Activated CD8-positive, alpha-beta memory T cell treated with anti-CD3 and anti-CD28 coated beads for 1 hour (primary cell): ENCODE data around the gene EIF3I.
"Not testable (repeated sequence)": the region's sequence is repeated elsewhere in the genome, so short reads cannot be mapped to it uniquely, and the experiment has no call there.

Source experiments
- DNase-seq, 2 donors: peaks; one replicate each; pipeline ENCODE4 v3.0.0-alpha.2; 2020; ENCODE audit warnings: low read depth in 1 of 2; ENCODE audit errors: extremely low read depth in 1 of 2

Gene EIF3I

DNA sequence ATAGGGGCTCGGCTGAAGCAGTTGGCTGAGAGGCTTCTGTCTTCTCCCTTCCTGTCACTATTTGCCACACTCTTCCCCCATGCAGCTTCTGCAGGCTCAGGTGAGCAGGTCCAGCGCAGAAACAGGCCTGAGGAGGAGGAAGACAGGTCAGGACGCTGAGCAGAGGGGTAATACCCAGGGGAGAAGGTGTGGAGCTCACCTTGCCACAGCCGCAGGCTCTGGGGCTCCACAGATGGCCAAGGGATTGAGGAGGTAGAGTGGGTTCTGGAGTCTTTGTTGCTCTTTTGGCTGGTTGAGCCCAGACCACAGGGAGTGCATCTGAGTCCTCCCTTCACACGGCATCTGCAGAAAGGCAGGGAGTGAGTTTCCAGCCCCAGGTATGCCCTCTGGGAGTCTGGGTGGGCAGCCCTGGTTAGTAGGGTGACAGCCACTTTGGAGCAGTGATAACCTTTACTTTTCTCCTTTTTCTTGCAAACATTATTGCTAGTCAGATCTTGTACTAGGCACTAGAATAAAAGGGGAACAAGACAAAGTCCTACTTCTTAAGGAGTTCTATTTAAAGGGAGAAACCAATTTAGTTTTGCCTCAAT, 9.7 kb downstream of the EIF3I start:
- no peak for DNase-seq

DNA sequence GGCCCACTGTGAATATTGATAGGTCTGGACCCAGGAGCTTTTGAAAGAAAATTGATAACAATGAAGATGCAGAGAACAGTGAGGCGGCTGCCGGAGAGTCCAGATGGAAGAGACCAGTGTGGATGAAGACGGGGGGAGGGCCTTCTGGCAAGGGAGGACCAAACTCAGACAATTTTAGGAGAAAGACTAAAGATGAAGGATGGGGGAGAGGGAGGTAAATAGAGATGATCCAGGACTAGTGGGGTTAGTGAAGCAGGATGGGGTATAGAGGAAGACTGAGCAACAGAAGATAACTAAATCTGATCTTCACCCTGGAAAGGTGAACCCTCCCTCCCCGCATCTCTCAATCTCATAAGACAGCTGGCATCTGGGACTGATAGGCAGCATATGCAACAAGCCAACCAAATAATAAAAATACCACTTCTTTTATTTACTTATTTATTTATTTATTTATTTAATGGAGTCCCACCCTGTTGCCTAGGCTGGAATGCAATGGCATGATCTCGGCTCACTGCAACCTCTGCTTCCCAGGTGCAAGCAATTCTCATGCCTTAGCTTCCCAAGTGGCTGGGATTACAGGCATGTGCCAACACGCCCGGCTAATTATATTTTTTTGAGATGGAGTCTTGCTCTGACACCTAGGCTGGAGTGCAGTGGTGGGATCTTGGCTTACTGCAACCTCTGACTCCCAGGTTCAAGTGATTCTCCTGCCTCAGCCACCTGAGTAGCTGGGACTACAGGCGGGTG, 10.5 kb downstream of the EIF3I start:
- no peak for DNase-seq

DNA sequence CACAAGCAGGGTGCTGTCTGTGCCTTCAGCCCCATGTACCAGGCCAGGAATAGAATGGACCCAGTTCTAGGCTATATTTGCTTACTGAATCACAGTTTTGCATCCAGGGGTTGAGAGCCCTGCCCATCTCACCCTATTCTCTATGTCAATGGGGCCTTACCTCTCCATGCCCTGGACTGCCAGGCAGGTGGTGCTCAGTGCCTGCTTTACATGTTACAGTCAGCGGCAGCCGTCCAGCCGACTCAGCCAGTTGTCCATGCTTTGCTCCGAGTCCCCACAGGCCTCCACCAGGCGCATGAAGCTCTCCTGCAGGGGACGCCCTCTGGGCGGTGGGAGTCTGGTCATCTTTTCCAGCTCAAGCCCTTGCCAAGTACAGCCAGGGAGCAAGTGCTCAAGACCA, 12.6 kb downstream of the EIF3I start:
- no peak for DNase-seq

DNA sequence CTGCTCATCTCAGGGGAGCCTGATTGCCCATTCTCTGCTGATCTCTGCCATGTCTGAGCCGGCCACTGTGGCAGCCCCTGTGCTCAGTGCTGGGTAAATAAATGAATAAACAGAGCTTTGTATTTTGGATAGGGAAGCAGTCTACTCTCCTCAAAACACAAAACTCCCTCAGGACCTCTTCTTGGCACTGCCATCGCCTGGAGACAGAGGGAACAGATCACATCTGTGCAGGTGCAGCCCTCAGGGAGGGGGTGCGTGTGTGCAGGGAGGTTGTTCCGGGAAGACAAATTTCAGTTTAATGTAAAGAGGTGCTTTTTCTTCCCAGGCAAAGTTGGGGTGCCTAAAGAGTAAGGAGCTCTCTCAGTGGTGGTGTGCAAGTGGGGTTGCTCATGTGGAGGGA, 17.1 kb downstream of the EIF3I start:
- DNase-seq, result no peak

DNA sequence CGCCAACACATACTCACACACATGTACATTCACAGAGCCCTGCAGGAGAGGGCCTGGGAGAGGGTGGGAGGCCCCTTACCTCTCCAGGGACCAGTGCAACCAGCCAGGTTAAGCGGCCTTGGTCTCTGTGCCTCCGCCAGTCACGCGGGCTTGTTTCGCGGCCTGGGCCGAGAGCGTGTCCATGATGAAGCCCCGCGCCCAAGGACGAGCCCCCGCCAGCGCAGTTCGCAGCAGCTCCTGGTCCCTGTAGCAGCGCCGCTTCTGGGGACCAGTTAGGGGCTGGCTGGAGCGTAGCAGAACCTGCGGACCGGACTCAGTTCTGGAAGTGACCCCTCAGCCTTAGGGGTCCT, 17.6 kb downstream of the EIF3I start:
- no peak for DNase-seq

DNA sequence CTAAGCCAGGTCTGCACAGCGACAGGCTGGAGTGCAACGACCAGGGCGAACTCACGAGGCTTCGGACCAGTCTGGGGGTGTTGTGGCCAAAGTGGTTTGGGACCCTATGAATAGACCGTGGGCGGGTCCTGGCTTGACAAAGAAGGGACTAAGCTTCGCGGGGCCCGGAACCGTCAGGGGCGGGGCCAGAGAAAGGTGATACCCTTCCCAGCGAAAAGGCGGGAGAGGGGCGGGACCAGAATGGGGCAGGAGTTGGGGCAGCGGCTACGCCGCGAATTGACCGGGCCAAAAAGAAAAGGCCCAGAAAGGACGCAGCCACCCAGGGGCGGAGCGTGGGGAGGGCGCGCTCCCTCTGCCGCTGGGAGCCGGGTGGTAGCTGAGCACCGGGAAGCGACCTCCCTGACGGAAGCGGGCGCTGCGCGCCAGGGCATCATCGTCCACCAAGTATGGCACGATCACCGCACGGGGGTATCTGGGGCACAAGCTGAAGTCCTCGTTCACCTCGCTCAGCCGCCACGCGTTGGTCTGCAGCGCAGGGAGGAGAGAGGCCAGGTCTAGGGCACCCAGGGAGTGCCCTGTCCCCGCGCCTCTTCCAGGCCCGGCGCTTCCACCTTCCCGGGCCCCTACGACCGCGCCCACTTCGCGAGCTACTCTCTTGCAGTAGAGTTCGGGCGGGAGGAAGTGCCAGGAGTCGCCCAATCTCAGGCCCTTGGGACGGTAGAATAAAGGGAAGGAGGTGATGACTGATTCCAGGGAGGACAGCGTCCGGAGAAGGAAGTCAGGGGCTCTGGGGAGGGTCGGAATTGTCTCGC, 18.1 kb downstream of the EIF3I start:
- DNase-seq, result peak in 1 of 2 donors; percentile 48

DNA sequence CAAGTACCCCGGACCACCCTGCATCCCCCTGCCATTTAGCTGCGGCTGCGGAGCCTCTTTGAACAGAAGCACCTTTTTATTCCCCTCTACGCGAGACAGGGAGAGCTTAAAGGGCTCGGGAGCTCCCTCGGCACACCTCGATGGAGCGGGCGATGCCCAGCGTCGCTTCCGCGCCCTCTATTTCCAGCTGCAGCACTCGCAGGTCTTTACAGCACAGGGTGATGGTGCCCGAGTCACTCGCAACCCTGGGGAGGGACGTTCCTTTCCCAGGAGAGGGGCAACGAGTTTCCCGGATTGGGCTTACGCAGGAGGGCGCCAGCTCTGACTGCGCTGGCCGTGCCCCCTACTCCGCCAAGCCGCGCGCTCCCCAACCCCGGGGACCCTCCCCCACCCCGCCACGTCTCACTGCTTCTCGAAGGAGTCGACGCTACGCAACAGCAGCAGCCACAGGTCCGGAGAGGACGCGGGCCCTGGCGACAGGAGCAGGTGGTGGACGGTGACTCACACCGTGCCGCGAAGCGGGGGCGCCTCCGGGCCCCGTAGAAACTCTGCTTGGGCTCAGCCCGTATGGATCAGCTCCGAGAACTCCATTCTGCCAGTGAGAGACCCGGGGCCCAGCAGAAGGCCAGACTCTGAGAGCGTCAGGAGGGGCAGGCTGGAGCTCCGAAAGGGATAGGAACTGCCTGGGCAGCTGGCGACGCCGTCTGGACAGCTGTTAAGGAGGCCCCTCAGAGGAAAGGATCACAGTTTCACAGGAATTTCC, 19.0 kb downstream of the EIF3I start:
- DNase-seq, result no peak

DNA sequence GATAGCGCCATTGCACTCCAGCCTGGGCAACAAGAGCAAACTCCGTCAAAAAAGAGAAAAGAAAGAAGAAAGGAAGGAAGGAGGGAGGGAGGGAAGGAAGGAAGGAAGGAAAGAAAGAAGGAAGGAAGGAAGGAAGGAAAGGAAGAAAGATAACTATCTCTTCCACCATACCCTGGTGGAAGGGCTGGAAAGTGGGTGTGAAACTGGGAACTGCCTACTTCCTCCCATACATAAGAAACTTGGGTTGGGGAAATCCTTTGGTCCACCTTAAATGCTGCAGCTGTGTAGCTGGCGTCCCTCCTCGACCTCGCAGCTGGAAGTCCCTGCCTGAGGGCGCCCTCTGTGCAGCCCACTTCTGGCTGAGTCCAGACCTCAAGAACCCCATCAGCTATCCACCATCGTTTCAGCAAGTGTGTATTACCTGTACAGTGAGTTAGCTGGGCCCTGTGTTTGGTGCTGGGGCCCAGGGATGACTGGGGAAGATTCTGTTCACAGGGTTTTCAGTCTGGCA, 20.2 kb downstream of the EIF3I start:
- DNase-seq, result no peak

DNA sequence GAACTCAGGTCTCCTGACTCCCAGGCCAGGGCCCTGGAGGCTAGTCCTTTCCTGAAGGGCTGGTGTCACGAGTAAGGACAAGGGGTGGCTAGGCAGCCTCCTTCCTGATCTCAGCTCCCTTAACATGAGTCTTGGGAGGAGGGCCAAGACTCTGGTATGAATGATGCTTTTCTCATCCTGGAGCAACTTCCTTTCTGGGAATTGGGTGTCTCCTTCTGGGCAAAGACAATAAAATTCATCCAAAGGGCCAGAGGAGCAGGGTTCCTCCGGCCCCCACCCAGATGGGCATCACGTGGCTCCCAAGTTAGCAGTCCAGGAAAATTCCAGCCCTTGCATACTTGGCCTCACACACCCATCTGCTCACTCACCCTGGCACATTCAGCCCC, 24.7 kb downstream of the EIF3I start, which contains the start of gene FAM167B:
Gene FAM167B, plus strand, starts transcription at position 335 of the 386 bp plus-strand sequence. CDS start 200 bp downstream, outside the sequence.
- no peak for DNase-seq

DNA sequence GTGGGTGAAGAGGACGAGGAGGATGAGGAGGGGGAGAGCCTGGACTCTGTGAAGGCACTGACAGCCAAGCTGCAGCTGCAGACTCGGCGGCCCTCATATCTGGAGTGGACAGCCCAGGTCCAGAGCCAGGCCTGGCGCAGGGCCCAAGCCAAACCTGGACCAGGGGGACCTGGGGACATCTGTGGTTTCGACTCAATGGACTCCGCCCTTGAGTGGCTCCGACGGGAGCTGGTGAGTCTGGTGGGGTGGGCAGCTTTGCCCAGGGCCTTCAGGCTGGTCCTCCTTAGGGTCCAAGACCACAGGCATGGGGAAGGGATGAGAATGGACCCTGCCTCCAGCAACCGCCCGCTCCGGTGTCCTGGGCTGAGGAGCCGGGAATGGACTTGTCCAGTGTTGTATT, 25.2 kb downstream of the EIF3I start:
- no peak for DNase-seq

DNA sequence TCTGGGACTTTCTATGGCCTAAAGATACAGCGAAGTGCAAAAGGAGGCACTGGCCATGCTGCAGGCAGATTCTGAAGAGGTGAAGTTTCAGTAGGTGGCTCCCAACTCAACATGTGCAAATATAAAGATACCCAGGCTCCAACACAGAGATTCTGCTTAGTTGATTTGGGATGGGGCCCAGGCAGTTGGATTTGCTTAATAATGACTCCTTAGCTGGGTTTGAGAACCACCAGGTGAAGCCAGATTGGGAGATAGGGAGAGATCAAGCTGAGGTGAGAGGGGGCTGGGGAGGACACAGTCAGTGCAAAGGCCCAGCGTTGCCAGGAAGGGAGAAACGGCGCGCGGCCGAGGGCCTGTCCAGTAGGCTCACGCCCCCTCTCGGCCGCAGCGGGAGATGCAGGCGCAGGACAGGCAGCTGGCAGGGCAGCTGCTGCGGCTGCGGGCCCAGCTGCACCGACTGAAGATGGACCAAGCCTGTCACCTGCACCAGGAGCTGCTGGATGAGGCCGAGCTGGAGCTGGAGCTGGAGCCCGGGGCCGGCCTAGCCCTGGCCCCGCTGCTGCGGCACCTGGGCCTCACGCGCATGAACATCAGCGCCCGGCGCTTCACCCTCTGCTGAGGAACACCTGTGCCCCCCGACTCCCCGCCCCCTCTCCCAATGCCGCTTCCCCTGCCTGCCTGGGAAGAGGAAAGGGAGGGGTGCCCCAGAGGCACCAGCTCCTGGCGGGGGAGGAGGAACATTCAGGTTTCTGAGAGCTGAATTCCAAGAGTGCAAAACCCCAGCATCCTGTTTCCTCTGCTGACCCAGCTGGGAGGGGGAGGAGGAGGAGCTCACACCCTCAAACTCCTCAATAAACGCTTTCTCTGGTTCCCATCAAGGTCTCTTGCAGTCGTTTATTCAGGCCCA, 26.0 kb downstream of the EIF3I start:
- peak in 1 of 2 donors; percentile 61 for DNase-seq

DNA sequence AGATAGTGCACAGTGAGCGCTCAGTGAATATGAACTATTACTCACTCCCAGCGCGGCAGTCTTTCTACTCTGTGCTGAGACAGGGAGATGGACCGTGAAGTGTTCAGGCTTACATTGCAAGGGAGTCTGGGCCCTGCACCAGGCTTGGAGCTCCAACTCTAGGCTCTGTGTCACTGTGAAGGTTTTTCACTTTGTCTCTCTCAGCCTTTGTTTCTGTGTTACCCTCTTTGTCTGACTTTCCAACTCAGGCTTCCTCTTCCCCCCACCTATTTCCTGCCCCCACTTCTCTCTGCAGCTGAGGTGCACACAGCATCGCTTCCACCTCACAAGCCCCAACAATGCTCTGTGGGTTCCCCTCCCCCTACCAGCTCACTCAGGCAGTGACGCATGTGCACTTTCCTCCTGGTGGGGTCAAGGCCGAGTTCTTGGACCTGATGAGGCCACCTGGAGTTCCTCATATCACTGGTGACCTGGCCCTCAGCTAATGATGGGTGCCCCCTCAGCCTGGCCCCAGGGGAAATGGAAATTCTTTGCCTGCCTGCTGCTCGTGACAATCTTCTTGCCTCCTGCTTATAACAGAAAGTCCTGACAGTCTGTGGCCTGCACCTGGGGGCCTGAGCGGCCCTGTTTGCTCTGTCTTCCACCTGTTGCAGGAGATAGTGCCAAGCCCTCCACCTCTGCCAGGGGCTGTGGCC, 27.8 kb downstream of the EIF3I start:
- peak; percentile 57 to 68 for DNase-seq

DNA sequence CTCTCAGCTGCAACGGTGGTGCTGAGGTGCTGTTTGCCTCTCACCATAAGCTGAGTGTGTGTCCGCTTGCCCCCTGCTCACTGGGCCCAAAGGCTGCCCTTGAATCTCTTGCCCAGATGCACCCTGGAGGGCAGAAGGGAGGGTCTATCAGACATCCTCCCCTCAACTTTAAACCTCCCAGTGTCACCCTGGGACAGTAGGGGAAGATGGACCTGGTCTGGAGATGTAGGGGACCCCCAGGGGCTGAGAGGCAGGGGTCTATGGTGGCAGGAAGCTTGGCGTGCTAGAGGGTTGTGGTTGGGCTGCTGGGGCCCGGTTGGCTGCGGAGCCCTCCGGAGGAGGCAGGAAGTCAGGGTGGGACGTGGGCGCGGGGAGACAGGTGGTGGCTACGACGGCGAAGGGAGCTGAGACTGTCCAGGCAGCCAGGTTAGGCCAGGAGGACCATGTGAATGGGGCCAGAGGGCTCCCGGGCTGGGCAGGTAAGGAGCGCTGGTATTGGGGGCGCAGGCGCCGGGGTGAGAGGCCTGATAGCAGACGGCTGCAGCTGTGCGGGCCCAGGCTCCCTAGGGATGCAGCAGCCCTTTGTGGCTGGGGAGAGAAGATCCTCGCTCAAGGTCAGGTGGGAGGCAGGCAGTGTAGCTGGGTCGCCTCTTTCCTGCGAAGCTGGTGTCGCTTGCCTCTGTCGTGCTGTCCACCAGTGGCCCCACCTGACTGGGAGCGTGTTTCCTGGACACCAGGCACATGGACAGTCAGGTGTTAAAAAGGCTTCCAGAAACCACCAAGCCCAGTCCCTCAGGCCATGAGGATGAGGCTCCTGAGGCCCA, 28.9 kb downstream of the EIF3I start, which contains the start of gene LCK:
Gene LCK, plus strand, starts transcription at position 373 of the 824 bp plus-strand sequence. CDS start 23,065 bp downstream, outside the sequence.
- peak in 1 of 2 donors; percentile 42 for DNase-seq

DNA sequence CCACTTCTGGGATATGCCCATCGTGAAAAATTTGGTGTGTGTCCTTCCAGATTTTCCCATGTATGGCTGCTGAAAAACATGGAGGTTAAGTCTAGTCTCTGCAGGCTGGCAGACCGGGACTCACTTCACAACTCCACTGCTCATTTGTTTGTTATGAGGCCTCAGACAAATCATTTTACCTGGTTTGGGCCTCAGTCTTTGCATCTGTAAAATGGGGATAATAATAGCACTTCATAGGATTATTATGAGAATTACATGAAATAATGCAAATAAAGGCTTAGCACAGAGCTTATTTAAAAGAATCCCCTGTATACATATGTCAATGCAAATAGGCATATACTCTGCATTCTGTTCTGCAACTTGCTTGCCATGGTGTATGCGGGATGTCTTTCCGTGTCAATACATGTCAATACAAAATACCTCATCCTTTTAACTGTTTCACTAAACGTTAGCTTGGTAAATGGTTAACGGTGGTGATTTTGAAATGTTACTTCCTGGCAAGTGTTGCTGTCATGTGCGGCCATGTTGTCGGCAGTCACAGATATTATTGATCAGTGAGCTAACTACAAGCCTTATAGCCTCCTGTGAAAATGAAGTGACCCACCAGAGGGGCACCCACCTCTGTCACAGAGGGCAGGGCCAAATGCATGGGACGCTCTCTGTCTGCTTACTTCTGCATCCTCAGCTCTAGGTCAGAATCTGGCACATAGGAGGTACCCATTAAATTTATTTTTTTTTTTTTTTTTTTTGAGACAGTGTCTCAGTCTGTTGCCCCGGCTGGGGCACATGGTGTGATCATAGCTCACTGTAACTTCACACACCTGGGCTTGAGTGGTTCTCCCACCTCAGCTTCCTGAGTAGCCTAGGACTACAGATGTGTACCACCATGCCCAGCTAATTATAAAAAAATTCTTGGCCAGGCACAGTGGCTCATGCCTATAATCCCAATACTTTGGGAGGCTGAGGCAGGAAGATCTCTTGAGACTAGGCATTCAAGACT, 33.2 kb downstream of the EIF3I start:
- no peak for DNase-seq

DNA sequence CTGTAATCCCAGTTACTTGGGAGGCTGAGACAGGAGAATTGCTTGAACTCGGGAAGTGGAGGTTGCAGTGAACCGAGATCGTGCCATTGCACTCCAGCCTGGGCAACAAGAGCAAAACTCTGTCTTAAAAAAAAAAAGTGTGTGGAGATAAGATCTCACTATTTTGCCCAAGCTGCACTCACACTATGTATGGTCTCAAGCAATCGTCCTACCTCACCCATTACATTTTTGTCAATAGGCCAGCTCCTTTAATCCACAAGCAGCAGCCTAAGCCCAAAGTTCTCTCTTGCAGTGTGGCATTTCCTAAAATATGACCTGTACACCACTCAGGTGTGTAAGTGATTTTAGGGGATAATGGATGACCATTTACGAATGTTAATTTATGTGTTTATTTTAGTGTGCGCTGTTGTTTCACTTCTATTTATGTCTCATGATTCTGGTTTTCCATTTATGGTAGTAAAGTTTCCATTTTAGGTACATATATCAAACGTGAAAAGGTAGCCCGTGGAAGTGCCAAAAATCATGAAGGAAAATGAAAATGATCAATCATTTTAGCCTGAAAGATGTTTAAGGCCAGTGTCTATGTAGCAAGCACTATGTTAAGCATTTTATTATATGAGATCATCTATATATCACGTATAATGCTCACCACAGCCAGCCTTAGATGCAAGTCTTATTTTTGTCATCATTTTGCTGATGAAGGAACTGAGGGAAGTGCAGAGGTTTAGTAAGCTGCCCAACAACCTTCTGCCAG, 34.4 kb downstream of the EIF3I start:
- DNase-seq, result no peak

DNA sequence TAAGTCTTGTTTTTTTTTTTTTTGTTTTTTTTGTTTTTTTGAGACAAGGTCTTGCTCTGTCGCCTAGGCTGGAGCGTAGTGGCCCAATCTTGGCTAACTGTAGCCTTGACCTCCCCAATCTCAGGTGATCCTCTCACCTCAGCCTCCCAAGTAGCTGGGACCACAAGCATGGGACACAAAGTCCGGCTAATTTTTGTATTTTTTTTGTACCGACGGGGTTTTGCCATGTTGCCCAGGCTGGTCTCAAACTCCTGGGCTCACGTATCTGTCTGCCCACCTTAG, 35.0 kb downstream of the EIF3I start:
- no peak for DNase-seq

DNA sequence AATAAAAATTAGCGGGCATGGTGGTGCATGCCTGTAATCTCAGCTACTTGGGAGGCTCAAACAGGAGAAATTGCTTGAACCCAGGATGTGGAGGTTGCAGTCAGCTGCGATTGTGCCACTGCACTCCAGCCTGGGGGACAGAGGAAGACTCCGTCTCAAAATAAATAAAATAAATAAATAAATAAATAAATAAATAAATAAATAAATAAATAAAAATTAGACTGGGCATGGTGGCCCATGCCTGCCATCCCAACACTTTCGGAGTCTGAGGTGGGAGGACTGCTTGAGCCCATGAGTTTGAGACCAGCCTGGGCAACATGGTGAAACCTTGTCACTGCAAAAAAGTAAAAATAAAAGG, 41.0 kb downstream of the EIF3I start:
- not testable (repeated sequence) for DNase-seq
